GM12875 (cell line): ENCODE measurements around the gene SH2D5.

Experiments used
- H3K4me3 ChIP-seq: one replicate; pipeline ENCODE4 v1.5.1; 2011; ENCODE audit warnings: low read depth, low read length, control low read depth
- TF ChIP-seq, protein P1 (sequence below): IDR thresholded peaks from 2 replicates; pipeline ENCODE4 v1.5.1; 2011; ENCODE audit warnings: low read depth, mild to moderate bottlenecking, control low read depth, inconsistent platforms, low read length, moderate library complexity, borderline replicate concordance; ENCODE audit not compliant: insufficient read depth

The SH2D5 gene

GRCh38 chr1:20691872-20692271 is 40.6 kb downstream of the SH2D5 start:
- H3K4me3 ChIP-seq, result no peak overlapping the region
- TF ChIP-seq, protein P1, sequence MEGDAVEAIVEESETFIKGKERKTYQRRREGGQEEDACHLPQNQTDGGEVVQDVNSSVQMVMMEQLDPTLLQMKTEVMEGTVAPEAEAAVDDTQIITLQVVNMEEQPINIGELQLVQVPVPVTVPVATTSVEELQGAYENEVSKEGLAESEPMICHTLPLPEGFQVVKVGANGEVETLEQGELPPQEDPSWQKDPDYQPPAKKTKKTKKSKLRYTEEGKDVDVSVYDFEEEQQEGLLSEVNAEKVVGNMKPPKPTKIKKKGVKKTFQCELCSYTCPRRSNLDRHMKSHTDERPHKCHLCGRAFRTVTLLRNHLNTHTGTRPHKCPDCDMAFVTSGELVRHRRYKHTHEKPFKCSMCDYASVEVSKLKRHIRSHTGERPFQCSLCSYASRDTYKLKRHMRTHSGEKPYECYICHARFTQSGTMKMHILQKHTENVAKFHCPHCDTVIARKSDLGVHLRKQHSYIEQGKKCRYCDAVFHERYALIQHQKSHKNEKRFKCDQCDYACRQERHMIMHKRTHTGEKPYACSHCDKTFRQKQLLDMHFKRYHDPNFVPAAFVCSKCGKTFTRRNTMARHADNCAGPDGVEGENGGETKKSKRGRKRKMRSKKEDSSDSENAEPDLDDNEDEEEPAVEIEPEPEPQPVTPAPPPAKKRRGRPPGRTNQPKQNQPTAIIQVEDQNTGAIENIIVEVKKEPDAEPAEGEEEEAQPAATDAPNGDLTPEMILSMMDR, result no peak

- no peak overlapping the region for H3K4me3 ChIP-seq
- TF ChIP-seq, protein P1, result no peak
Observed at GRCh38 chr1:20689645-20690056, 42.9 kb downstream of the SH2D5 start.

DNA sequence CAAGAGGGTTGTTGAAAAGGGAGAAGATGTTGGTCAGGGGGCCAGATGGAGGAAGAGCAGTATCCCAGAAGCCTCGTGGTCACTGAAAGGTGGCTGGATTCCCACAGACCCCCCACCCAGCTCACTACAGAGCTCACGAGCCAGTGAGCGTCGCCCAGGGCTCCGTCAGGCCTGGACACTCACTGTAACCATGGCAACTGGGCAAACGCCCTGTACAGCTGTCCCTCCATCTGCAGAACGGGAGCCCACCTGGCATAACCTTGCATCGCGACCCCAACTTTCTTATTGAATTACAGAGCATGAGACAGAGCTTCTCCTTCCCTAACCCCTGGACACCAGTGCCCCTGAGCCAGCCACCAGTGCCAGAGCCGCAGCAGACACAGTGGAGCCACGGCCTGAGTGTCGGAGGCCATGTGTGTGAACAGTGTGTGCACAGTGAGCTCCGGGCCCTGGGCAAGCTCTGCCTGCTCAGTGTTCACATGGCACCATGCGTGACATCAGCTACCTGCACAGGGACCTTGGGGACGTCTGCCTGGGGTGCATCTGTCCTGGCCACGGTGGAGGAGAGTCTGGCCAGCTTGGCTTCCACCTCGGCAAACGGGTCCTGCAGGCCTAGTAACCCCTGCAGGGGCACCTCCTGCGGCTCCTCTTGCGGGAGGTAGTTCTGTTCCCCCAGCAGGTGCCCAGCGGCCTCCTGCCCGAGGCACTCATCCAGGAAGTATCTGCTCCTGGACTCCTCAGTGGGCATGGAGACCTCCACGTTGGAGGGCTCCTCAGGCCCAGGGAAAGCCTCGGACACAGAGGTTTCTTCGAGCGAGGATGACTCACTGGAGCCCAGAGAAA is 45.4 kb downstream of the SH2D5 start:
- TF ChIP-seq, protein P1, result no peak
- H3K4me3 ChIP-seq, result no peak overlapping the region

DNA sequence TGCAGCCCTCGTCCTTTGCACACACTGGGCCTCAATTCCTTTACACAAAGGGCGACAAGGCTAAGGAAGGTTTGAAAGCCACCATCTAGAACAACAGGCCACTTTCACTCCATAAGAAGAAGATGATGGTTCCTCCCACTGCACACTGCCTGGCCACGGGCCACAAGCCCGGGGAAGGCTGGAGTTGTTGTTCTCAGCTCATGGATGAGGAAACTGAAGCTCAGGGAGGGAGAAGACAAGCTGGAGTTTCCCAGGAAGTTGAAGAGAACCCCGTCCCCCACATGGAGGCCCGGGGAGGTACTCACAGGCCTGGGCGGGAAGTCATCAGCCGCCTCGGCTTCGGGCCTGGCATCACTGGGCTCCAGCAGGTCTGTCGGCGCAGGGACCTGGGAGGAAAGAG is 46.8 kb downstream of the SH2D5 start:
- TF ChIP-seq, protein P1, result no peak
- H3K4me3 ChIP-seq, result no peak overlapping the region

DNA sequence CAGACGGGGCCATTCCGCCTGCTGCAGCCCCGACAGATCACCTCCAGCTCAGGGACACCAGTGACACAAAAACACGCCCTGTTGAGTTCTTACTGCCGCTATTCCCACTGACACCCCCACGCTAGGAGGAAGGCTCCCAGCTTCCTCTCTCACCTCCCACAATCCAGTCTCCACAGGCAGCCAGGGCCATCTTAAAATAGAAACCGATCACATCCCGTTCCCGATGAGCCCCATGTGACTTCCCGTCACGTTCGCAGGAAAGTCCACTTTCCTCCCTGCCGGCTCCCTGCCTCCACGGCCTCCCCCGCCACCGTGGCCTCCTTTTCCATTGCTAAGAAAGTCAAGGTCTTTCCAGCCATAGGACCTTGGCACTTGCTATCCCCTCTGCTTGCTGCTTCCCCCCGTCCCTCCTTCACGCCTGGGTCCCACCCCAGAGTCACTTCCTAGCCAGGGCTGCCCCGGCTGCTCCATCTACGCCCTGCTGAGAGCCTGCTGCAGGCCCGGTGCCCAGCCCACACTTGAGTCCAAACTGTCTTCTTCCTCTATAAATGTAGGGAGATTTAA is 47.3 kb downstream of the SH2D5 start:
- TF ChIP-seq, protein P1, result no peak
- H3K4me3 ChIP-seq, result no peak overlapping the region

GRCh38 chr1:20684651-20685050 is 47.9 kb downstream of the SH2D5 start:
- TF ChIP-seq, protein P1, result no peak
- H3K4me3 ChIP-seq, result no peak overlapping the region
